GM20000 (cell line): ENCODE results near the gene SLC4A2.

Experiments
- DNase-seq: peaks from one replicate; pipeline ENCODE4 v3.0.0; 2012; ENCODE audit warnings: low spot score
- TF ChIP-seq, protein P1 (sequence below): IDR thresholded peaks from 2 replicates; pipeline ENCODE4 v1.5.1; 2012; ENCODE audit warnings: mild to moderate bottlenecking, control low read depth; ENCODE audit errors: extremely low read depth, missing control alignments

SLC4A2 gene

GRCh38 chr7:151101621-151102396, 42.4 kb downstream of the SLC4A2 start:
- no peak for DNase-seq
- TF ChIP-seq, protein P1, sequence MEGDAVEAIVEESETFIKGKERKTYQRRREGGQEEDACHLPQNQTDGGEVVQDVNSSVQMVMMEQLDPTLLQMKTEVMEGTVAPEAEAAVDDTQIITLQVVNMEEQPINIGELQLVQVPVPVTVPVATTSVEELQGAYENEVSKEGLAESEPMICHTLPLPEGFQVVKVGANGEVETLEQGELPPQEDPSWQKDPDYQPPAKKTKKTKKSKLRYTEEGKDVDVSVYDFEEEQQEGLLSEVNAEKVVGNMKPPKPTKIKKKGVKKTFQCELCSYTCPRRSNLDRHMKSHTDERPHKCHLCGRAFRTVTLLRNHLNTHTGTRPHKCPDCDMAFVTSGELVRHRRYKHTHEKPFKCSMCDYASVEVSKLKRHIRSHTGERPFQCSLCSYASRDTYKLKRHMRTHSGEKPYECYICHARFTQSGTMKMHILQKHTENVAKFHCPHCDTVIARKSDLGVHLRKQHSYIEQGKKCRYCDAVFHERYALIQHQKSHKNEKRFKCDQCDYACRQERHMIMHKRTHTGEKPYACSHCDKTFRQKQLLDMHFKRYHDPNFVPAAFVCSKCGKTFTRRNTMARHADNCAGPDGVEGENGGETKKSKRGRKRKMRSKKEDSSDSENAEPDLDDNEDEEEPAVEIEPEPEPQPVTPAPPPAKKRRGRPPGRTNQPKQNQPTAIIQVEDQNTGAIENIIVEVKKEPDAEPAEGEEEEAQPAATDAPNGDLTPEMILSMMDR, result no peak

DNA sequence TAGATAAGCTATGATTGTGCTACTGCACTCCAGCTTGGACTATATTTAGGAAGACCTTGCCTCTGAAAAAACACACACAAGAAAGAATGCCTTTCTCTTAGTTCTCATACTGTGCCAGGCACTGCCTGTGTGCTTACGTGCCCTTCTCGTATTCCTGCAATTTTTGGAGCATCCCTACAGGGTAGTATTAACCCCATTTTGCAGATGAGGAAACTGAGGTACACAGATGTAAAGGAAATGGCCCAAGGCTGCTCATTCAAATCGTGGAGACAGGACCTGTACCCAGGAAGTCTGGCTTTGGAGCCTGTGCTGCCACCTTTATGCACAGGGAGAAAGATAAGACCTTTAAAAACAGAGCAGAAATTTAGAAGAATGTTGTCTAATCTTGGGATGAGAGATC, 43.6 kb downstream of the SLC4A2 start:
- no peak for DNase-seq
- TF ChIP-seq, protein P1, result no peak

DNA sequence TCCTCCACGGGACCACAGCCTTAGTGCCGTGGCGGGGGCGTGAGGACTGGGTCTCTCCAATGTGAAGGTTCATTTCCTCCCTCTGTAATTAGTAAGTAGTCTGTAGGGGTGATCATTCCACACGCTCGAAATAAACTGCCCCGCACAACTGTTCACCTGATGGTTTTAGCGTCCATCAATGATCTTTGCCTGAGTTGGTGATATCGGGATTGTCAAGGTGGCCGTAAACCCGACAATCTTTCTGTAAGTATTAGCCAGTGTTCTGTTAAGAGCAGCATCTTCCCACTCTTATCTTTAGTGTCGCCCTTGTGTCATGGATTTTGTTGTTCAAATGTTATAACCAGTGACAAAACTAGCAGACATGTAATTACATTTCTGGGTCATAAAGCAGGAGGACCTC, 44.6 kb downstream of the SLC4A2 start:
- no peak for DNase-seq
- TF ChIP-seq, protein P1, result no peak

GRCh38 chr7:151104411-151105235, 45.2 kb downstream of the SLC4A2 start:
- DNase-seq, result no peak
- TF ChIP-seq, protein P1, result no peak

- TF ChIP-seq, protein P1, result no peak
- DNase-seq, result no peak
Measured at GRCh38 chr7:151107882-151108281, 48.5 kb downstream of the SLC4A2 start.

GRCh38 chr7:151109094-151110048, 50.0 kb downstream of the SLC4A2 start:
- TF ChIP-seq, protein P1, result no peak
- no peak for DNase-seq
